Gastroesophageal sphincter (tissue), 3 donors: ENCODE results near the gene ADAMTS7.

ENCODE experiments used
- EP300 ChIP-seq: sonication (generic); formaldehyde crosslinking; IDR thresholded peaks from one replicate; pipeline ENCODE4 v1.6.1; 2017; ENCODE audit warnings: antibody characterized with exemption, mild to moderate bottlenecking
- TF ChIP-seq, protein P1 (sequence below), 4 experiments: fragments of 200-600 bp in 2 of 4; fragments of 450-650 bp in 2 of 4; sonication (generic) in 1 of 4; IDR thresholded peaks; one replicate each; pipeline ENCODE4 v1.5.1; 2017 to 2019; ENCODE audit warnings: antibody characterized with exemption in 4 of 4, mild to moderate bottlenecking in 2 of 4, moderate library complexity in 2 of 4

DNA sequence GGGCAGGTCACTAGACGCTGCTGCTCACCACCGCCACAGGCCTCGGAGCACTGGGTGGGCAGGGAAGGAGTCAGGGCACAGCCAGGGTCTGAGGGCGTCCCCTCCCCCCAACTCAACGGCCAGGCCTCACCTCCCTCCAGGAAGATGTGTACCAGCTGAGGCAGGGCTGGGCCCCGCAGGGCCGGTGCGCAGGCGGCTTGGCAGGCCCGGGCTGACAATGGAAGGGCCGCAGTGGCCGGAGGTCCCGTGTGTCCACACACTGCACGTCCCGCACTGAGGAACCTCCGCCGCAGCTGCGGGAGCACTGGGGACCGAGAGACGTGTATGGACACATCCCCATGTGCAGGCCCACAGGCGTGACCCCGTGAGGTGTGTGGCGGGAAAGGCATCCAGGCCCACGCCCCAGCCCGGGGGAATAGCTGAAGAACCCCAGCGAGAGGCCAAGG is 47.4 kb downstream of the ADAMTS7 start:
- TF ChIP-seq EP300: no peak
- TF ChIP-seq, protein P1, sequence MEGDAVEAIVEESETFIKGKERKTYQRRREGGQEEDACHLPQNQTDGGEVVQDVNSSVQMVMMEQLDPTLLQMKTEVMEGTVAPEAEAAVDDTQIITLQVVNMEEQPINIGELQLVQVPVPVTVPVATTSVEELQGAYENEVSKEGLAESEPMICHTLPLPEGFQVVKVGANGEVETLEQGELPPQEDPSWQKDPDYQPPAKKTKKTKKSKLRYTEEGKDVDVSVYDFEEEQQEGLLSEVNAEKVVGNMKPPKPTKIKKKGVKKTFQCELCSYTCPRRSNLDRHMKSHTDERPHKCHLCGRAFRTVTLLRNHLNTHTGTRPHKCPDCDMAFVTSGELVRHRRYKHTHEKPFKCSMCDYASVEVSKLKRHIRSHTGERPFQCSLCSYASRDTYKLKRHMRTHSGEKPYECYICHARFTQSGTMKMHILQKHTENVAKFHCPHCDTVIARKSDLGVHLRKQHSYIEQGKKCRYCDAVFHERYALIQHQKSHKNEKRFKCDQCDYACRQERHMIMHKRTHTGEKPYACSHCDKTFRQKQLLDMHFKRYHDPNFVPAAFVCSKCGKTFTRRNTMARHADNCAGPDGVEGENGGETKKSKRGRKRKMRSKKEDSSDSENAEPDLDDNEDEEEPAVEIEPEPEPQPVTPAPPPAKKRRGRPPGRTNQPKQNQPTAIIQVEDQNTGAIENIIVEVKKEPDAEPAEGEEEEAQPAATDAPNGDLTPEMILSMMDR (IDR thresholded peaks at IDR 0.05): no peak
